SW 1271 (cell line): ENCODE results near the gene SPACDR.

ENCODE experiments used
- DNase-seq, 2 experiments: peaks; one replicate each; lab custom pipeline; 2025; lab: John Stamatoyannopoulos, UW

SPACDR gene

GRCh38 chr7:100411101-100411500, 53.0 kb downstream of the SPACDR start:
- no peak for DNase-seq

GRCh38 chr7:100407285-100408180, 56.5 kb downstream of the SPACDR start:
- peak; percentile 8 to 40 for DNase-seq

- no peak for DNase-seq
Measured at GRCh38 chr7:100406767-100407166, 57.3 kb downstream of the SPACDR start.
